HG02943 (cell line): Measurements from ENCODE around the gene SDF4.
"Not testable (repeated sequence)": the region's sequence is repeated elsewhere in the genome, so short reads cannot be mapped to it uniquely, and the experiment has no call there.

Experiments
- ATAC-seq: cut with Tn5 transposase; IDR thresholded peaks from one replicate; pipeline ENCODE4 v1.9.1; 2021; ENCODE audit warnings: mild to moderate bottlenecking, low read depth, moderate library complexity; ENCODE audit not compliant: unreplicated experiment

Gene SDF4

DNA sequence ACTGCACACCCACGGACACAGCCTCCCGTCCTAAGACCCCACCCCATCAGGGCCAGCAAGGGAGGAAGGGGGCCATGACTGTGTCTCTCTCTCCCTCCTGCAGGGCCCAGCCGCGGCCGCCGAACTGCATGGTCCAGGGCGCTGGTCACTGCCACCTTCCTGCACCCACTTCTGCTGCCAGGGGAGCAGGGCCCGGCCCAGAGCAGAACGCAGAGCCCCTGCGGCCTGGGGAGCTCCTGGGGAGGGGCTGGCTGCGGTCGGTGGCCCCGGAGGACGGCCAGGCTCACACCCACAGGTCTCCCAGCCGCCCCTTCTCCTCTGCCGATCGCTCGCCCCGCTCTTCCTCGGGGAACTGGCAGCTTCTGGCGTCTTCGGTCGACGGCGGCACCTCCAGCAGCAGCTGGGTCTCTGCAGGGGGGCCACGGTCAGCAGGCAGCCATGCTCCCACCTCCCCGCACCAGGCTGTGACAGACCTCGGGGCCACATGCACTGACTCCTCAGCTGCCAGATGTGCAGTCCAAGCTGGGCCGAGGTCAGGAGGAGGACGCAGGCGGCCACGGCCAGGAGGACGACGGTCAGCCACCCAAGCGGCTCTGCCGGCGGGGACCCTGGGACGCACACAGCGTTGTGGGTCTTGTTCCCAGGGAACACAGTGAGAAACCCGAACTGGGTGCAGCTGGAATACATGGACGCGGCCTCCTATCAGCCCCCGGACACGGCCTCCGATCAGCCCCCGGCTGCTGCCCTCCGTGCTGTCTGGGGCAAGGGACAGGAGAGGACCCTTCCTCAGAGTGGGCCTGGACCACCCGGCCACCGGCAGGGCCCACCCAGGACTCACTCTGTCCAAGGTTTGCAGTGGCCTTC lies 28.0 kb downstream of the SDF4 start:
- ATAC-seq: no peak

DNA sequence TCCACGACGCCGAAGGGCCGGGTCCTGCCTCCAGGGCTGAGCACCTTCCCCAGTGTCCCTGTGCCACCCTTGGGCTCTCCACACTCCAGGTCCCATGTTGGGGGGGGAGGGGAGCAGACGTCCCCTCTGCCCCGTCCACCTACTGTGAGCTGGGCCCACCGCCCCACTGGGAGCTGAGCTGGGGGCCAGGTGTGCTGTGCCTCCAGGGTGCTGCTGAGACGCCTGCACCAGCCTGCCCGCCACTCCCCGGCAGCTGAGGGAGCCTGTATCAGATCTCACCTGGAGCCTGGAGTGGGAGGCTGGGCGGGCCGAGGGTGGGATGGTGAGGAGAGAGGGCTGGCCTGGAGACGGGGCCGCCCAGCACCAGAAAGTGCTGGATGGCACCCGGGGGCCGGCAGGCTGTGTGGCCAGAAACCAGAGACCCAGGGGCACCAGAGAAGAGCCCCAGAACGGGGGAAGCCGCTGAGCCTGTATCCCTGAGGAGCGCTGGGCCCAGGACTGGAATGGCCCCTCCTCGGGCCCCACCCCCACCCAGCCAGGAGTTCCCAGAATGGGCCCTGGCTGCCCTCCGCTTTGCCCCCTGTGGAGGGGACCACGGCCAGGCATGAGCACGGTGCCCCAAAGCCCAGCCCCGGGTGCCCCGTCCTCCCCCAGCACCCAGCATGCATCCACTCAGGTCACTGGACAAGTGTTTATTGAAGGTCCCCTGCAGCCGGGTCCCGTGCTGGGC lies 28.8 kb downstream of the SDF4 start:
- no peak for ATAC-seq

DNA sequence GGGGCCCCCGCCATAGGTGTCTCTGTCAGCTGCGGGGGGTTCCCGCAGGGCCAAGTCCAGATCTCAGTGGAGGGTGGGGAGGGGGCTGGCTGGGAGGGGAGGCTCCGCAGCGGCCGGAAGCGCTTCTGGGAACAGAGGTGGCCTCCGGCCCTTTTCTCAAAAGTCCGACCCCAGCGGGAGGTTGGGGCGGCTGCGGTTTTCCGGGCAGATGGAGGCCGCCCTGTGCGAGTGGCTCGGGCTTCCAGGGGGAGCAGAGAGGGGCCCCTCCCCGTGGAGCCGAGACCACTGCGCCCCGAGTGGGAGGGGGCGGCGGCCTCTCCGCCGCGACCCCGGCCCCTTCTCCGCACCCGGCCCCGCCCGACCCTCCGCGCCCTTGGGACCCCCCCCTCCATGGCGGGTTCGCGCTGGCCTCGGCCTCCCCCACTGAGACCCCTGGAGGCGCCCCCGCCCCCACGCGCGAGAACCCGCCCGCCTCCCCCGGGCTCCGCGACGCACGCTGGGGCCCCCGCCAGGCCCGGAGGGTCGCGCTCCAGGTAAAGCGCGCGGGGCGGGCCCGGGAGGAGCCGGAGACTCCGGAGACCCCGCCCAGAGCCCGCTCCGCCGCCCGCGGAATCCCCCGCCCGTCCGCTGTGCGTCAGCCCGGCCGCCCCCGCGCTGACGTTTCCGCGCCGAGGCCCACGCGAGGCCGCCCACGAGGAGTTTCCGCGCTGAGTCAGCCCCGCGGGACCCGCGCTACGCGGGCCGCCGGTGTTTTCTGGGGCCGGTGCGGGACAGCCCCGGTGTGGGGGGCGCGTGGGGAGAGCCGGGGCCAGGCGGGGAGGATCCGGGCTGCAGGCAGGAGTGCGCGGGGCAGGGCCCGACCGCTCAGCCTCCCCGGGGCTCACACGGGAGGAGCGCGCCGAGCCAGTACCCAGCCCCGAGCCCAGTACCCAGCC lies 30.7 kb downstream of the SDF4 start:
- no peak for ATAC-seq

DNA sequence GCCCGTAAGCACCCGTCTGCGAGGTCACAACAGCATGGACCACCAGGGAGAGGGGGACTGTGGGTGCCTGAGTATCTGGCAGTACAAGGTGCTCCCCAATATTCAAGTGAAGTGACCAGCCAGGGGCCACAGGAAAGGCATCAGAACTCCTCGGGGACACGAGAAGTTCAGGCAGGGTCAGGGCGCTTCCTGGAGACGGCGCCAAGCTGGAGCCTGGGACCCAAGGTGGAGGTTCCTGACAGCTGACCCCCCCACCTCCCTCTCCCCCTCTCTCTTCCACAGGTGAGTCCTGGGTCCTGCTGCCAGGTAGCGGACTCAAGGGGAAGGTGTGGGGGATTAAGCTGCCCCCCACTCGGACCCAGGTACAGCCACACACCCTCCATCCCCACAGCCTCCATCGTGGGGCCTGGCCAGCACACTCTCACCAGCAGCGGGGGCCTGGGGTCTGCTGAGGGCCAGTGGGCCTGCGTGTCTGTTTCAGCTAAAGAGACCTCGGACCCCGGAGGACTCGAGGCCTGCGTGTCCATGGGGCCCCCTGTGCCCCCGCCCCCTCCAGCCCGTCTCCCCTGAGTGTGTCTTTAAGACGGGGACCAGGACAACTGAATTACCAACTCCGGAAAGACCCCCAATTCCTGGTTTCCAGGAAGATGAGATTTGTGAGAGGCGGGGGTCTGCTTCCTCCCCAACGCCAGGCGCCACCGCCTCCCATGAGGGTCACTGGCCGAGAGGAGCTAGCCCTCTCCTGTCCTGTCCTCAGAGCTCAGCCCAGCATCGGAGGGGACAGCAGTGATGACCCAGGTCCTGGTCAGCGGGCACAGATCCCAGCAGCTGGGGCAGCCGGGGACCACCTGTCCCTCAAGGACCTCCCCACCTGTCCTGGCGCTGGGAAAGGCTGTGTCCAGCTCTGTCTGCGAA lies 31.6 kb downstream of the SDF4 start:
- no peak for ATAC-seq

- ATAC-seq: no peak
Measured at GRCh38 chr1:1199141-1199960, 32.5 kb downstream of the SDF4 start.

DNA sequence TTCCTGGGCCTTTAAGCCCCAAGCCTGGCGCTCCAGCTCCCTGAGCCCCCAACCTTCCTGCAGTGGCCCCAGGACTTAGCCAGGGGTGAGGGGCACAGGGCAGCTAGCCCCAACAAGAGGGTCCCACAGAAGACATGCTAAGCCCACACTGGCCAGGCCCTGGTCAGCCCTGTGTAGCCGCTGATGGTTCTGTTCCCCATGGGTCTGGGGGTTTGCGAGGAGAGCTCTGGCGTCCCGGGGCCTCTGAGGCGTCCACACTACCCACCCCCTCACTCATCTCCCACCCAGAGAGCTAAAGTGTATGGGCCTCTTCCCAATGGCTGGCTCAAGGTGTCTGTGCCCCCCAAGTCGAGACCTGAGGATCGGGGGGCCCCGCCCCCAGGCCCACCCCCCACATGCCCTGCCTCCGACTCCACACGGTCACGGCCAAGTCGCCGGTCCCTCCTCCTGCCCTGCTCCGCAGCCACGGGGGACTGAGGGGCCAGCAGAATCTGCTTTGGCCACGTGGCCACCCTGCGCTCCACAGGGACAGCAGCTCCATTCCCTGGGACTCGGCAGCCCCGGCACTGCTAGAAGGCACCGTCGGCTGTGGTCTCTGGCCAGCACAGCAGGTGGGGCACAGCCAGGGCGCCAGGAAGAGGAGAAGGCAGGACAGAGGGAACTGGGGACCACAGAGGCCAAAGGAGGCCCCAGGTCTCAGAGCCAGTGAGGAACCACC lies 33.2 kb downstream of the SDF4 start:
- ATAC-seq: no peak

GRCh38 chr1:1197551-1198422 lies 34.0 kb downstream of the SDF4 start:
- ATAC-seq: no peak

- ATAC-seq: no peak
Measured at GRCh38 chr1:1197188-1197500, 34.7 kb downstream of the SDF4 start.

DNA sequence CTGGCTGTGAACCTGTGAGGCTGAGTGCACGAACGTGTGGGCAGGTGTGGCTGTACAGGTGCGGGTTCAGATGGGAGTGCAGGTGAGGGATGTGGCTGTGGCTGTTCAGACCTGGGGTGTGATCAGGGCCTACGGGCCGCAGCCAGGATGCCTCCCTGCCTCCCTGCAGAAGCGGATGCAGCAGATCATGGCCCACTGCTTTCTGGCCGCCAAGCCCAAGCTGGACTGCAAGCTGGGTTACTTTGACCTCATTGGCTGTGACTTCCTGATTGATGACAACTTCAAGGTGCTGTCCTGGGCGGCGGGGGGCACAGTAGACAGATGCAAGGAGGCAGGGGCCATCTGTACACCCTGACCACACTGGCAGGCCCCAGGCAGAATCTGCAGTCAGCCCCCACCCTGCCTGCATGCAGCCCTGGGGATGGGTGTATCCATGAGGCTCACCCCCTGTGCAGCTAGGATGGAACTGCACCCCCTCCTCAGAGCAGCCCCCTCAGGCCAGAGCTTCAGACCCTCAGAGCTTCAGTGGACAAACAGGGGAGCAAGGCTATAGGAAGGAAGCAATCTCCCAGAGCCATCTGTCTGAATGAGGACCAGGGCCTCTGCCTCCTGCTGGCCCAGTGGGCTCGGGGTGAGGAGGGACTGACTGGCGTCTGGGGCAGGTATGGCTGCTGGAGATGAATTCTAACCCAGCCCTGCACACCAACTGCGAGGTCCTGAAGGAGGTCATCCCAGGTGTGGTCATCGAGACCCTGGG lies 35.2 kb downstream of the SDF4 start:
- ATAC-seq: no peak

- not testable (repeated sequence) for ATAC-seq
Measured at GRCh38 chr1:1195726-1196125, 36.1 kb downstream of the SDF4 start.

DNA sequence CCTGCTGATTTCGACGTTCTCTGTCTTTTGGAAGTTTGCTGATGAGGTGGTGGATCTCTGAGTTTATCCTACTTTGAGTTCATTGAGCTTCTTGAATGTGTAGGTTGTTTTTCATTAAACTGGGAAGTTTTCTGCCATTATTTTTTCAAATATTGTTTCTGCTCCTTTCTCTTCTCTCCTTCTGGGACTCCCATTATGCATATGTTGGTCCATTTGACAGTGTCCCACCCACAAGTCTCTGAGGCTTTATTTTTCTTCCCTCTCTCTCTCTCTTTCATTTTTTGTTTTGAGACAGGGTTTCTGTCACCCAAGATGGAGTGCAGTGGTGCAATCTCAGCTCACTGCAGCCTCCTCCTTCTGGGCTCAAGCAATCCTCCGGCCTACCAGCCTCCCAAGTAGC lies 37.1 kb downstream of the SDF4 start:
- no peak for ATAC-seq

DNA sequence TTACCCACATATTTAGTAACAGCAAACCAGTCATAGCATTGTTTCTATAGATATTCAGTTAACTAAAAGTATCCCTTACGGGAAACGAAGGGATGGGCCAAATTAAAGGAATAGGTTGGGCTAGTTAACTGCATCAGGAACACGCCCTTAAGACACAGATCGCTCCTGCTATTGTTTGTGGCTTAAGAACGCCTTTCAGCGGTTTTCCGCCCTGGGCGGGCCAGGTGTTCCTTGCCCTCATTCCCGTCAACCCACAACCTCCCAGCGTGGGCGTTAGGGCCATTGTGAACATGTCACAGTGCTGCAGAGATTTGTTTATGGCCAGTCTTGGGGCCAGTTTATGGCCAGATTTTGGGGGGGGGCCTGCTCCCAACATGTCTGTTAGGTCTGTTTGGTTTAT lies 40.1 kb downstream of the SDF4 start:
- no peak for ATAC-seq

GRCh38 chr1:1189111-1189510 lies 42.7 kb downstream of the SDF4 start:
- no peak for ATAC-seq

DNA sequence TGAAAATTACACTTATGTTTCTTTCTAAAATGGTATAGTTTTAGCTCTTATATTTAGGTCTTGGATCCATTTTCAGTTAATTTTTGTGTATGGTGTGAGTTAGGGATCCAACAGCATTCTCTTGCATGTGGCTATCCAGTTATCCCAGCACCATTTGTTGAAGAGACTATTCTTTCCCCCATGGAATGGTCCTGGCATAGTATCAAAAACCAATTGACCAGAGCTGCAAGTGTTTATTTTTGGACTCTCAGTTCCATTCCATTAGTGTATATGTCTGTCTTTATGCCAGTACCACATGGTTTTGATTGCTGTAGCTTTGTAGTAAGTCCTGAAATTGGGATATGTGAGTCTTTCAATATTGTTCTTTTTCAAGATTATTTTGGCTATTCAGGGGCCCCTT lies 43.9 kb downstream of the SDF4 start:
- ATAC-seq: no peak

DNA sequence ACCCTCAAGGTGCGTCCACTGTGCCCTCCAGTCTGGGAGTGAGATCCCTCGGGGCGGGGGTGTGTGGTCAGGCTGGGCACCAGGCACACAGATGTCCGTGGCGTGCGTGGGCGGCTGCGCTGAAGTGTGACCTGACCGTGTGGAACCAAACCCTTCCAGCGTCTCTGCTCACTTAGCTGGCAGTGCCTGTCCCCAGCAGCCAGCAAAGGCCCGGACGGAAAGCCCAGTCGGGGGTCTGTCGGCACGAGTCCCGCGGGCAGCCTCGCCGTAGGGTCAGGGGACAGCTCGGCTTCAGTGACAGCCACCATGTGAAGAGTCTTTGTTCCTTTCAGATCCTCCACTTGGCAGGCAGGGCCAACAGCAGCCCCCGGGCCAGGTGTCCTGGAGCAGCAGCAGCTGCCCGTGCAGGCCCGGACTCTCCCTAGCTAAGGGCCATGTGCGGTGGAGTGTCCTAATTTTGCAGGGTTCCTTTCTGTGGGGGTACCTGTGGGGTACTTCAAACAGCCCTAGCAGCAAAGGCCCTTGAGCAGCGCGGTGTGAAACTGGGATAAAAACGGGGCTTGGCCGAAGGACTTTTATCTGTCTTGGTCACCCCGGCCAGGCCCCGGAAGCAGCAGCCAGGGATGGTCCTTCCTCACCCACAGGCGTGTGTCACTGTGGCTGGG lies 46.6 kb downstream of the SDF4 start:
- no peak for ATAC-seq
